Naive B cell (primary cell): ENCODE results near the gene ANGEL2. TPM values are rescaled to one million over a fixed set of nuclear protein-coding genes. Genes with fewer than 3 reads are reported as not detected.
A peak's percentile ranks its signal among the peaks of the same experiment; 100 is the strongest.
"Not testable (repeated sequence)": the region's sequence is repeated elsewhere in the genome, so short reads cannot be mapped to it uniquely, and the experiment has no call there.

Experiments
- ATAC-seq, 2 donors: fragments of 150-1000 bp; cut with Tn5 transposase; 2 replicates each; pipeline ENCODE4 v1.10.0; 2021; ENCODE audit warnings: low read depth in 2 of 2, mild to moderate bottlenecking in 2 of 2, moderate library complexity in 2 of 2
- DNase-seq: peaks from one replicate; pipeline ENCODE4 v3.0.0; 2022
- H3K27ac Mint-ChIP-seq, 6 donors: one replicate each; pipeline ENCODE4 v1.8.0; 2020 to 2022; ENCODE audit warnings: mild to moderate bottlenecking in 6 of 6, mixed read lengths in 6 of 6, moderate library complexity in 5 of 6, inconsistent platforms in 2 of 6
- H3K27me3 Mint-ChIP-seq, 3 donors: one replicate each; pipeline ENCODE4 v1.8.0; 2021 to 2022; ENCODE audit warnings: mixed read lengths in 3 of 3, mild to moderate bottlenecking in 1 of 3
- H3K36me3 Mint-ChIP-seq, 2 donors: one replicate each; pipeline ENCODE4 v1.8.0; 2020 to 2022; ENCODE audit warnings: mixed read lengths in 2 of 2, inconsistent platforms in 1 of 2, mild to moderate bottlenecking in 1 of 2
- H3K4me1 Mint-ChIP-seq, 3 donors: one replicate each; pipeline ENCODE4 v1.8.0; 2020 to 2022; ENCODE audit warnings: mixed read lengths in 3 of 3, inconsistent platforms in 1 of 3, mild to moderate bottlenecking in 1 of 3, moderate library complexity in 1 of 3
- H3K4me3 Mint-ChIP-seq, 8 donors: one replicate each; pipeline ENCODE4 v1.8.0; 2020 to 2022; ENCODE audit warnings: mild to moderate bottlenecking in 8 of 8, mixed read lengths in 8 of 8, moderate library complexity in 8 of 8, inconsistent platforms in 2 of 8
- H3K9me3 Mint-ChIP-seq, 7 donors: one replicate each; pipeline ENCODE4 v1.8.0; 2020 to 2022; ENCODE audit warnings: mixed read lengths in 7 of 7, mild to moderate bottlenecking in 5 of 7, inconsistent platforms in 2 of 7, moderate library complexity in 1 of 7
- polyA plus RNA-seq, 6 donors: library from polyadenylated mRNA; unstranded; fragments of 300-500 nt; fragmentation: Illumina TruSeq; gene quantifications; one replicate each; pipeline ENCODE4 v1.2.3, GENCODE V29; 2021; ENCODE audit warnings: low read depth in 6 of 6

The ANGEL2 gene
- polyA plus RNA-seq, 6 donors from 2014 or later = 24.5 to 43.0 (median 31.9) TPM

- ATAC-seq (no peak), DNase-seq (no peak)
- H3K27ac Mint-ChIP-seq = no peak overlapping the region
- H3K4me3 Mint-ChIP-seq = no peak overlapping the region
- H3K4me1 Mint-ChIP-seq = no peaks in the 10 kb centered on the region
- no peaks in the 10 kb centered on the region for H3K9me3 Mint-ChIP-seq
- H3K27me3 Mint-ChIP-seq = peaks cover 0 to 10% (median 0%) of the 10 kb centered on the region in 3 donors
- H3K36me3 Mint-ChIP-seq = no peaks in the 10 kb centered on the region
These were observed 37.7 kb downstream of the ANGEL2 start for GRCh38 chr1:212977781-212978645.

DNA sequence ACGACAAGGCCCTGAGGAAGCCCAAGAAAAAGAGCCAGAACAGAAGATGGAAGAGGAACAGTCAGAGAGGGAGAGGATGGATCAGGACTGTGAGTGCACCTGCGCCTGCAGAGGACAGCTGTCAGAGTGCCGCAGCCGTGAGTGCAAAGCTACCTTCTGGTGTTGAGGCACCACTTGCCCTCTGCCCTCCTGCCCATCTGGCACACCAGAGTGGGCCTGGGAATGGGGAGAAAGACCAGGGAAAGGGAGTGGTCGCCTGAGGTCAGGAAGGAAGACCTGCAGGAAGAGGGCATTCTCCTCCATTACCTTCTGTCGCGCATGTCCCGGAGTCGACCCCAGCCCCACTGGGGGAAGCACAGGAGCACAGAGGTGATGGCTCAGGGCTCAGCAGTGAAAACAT, 39.1 kb downstream of the ANGEL2 start:
- no peak for ATAC-seq
- Mint-ChIP-seq H3K4me3 (peak overlapping the region in 1 of 8 donors; percentile 78), H3K27ac (no peak overlapping the region), H3K36me3 (no peaks in the 10 kb centered on the region), H3K4me1 (no peaks in the 10 kb centered on the region), H3K27me3 (peaks cover 0 to 10% (median 0%) of the 10 kb centered on the region in 3 donors), H3K9me3 (no peaks in the 10 kb centered on the region)
- no peak for DNase-seq

DNA sequence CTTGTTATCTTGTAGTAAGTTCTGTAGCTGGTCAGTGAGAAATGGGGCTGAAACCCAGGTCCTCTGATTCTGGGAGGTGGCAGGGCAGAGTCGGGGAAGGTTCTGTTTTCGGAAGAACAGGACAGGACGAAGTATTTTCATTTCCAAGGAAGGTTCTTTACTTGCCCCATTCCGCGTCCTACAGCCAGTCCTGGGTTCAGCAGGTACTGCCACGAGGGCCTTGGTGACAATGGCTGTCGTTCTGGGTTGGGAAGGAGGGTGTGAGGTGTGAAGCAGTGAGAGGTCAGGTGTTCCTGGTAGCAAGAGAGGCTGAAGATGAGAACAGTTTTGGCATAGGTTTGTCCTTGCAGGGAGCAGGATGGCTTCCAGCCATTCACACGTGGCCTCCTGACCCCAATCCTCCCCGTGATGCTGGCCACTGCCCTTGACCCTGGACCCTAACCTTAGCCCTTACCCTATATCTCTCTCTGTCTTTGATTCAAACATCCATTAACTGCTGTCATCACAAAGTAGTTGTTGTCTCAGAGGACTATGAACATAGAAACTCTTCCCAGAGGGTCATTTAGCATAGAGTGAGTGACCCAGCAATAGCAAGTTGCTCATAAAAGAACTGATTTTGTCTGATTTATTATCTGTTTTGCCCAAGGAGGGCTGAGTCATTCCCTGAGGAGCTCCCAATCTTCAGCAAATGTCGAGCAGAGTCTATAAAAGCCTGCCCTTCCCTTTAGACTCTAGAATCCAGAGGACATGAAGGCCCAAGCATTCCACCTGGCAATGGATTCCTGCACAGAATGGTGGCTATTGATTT, 40.4 kb downstream of the ANGEL2 start:
- no peak overlapping the region for H3K4me3 Mint-ChIP-seq
- no peak overlapping the region for H3K27ac Mint-ChIP-seq
- H3K9me3 Mint-ChIP-seq = no peaks in the 10 kb centered on the region
- ATAC-seq (no peak), DNase-seq (no peak)
- no peaks in the 10 kb centered on the region for H3K4me1 Mint-ChIP-seq
- H3K27me3 Mint-ChIP-seq = peaks cover 0 to 10% (median 0%) of the 10 kb centered on the region in 3 donors
- no peaks in the 10 kb centered on the region for H3K36me3 Mint-ChIP-seq

DNA sequence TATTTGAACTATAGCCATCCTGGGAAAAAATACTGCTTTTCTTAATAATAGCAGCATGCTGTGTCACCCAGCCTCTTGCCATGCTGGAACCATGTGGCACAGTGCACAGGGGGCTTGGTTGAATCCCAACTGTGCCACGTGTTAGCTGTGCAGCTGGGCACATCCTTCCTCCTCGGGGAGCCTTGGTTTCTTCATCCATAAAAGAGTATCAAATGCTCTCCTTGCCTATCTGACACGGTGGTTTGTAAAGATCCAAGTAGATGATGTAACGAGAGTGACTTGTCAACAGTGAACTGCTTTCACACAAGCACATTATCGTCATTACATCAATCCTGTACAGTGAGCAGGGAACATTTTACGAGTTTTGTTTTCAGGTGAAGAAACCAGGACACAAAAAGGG, 41.0 kb downstream of the ANGEL2 start:
- Mint-ChIP-seq H3K27ac (no peak overlapping the region), H3K4me3 (no peak overlapping the region), H3K36me3 (no peaks in the 10 kb centered on the region), H3K9me3 (no peaks in the 10 kb centered on the region), H3K27me3 (peaks cover 0 to 10% (median 0%) of the 10 kb centered on the region in 3 donors), H3K4me1 (no peaks in the 10 kb centered on the region)
- DNase-seq = no peak
- no peak for ATAC-seq

- no peak overlapping the region for H3K4me3 Mint-ChIP-seq
- ATAC-seq (no peak), DNase-seq (no peak)
- no peaks in the 10 kb centered on the region for H3K9me3 Mint-ChIP-seq
- no peaks in the 10 kb centered on the region for H3K36me3 Mint-ChIP-seq
- no peaks in the 10 kb centered on the region for H3K4me1 Mint-ChIP-seq
- no peak overlapping the region for H3K27ac Mint-ChIP-seq
- peaks cover 0 to 10% (median 0%) of the 10 kb centered on the region in 3 donors for H3K27me3 Mint-ChIP-seq
These were observed 41.8 kb downstream of the ANGEL2 start for GRCh38 chr1:212973899-212974298.

GRCh38 chr1:212973426-212973825, 42.2 kb downstream of the ANGEL2 start:
- ATAC-seq = no peak
- no peaks in the 10 kb centered on the region for H3K9me3 Mint-ChIP-seq
- H3K4me1 Mint-ChIP-seq = no peaks in the 10 kb centered on the region
- H3K36me3 Mint-ChIP-seq = no peaks in the 10 kb centered on the region
- no peak overlapping the region for H3K27ac Mint-ChIP-seq
- H3K27me3 Mint-ChIP-seq = peaks cover 0 to 10% (median 0%) of the 10 kb centered on the region in 3 donors
- H3K4me3 Mint-ChIP-seq = no peak overlapping the region
- DNase-seq = no peak

DNA sequence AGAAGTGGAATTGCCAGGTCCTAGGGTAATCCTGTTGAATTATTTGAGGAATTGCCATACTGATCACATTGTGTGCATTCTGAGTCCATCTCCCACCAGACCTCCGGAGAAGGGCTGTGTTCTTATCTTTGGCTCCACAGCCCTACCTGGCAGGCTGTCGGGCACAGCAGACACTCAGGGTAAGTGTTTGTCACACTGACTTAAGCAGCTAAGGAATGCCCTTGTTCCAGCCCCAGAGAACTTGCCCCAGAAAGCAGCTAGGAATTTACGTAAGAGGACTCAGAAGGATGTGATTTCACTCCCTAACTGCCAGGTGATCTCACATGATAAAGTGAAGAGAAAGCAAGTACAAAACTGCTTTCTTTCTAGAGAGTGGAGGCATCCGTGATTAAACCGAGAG, 44.4 kb downstream of the ANGEL2 start:
- Mint-ChIP-seq H3K27ac (no peak overlapping the region), H3K27me3 (peaks cover 5 to 14% (median 5%) of the 10 kb centered on the region in 3 donors)
- no peak for DNase-seq

GRCh38 chr1:212970085-212970484, 45.6 kb downstream of the ANGEL2 start:
- Mint-ChIP-seq H3K27me3 (peaks cover 5 to 13% (median 13%) of the 10 kb centered on the region in 3 donors), H3K36me3 (no peaks in the 10 kb centered on the region), H3K4me1 (no peaks in the 10 kb centered on the region), H3K27ac (peak overlapping the region in 1 of 6 donors; percentile 40), H3K4me3 (no peak overlapping the region), H3K9me3 (no peaks in the 10 kb centered on the region)
- ATAC-seq (no peak), DNase-seq (no peak)

More for the DNA sequence above, 44.4 kb downstream of the ANGEL2 start:
- Mint-ChIP-seq H3K9me3 (no peaks in the 10 kb centered on the region), H3K4me1 (no peaks in the 10 kb centered on the region), H3K36me3 (no peaks in the 10 kb centered on the region), H3K4me3 (no peak overlapping the region)
- ATAC-seq = no peak

DNA sequence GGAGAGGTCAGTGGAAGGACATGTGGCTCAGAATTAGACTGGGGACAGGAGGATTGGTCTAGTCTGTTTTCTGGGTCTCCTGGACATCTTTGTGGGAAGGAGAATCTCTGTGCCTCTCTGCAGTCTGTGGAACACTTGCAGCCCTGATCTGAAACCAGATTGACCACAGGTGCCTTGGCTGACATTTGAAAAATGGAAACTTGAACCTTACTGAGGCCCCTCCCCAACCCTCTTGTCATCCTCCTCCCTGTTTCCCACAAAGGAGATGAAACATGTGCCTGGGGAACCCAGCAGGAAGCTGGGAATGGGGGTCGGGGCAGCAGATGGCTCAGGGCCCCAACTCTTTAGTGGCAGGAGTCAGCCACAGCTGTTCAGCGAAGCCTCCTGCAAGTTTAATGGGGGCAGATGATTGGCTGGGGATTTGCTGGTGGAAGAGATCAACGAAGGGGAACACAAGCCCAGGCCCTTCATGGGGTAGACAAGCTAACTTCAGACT, 47.3 kb downstream of the ANGEL2 start:
- no peak for ATAC-seq
- no peaks in the 10 kb centered on the region for H3K36me3 Mint-ChIP-seq
- no peaks in the 10 kb centered on the region for H3K9me3 Mint-ChIP-seq
- no peak overlapping the region for H3K4me3 Mint-ChIP-seq
- no peak for DNase-seq
- H3K4me1 Mint-ChIP-seq = no peaks in the 10 kb centered on the region
- H3K27me3 Mint-ChIP-seq = peaks cover 5 to 13% (median 13%) of the 10 kb centered on the region in 3 donors
- H3K27ac Mint-ChIP-seq = no peak overlapping the region

DNA sequence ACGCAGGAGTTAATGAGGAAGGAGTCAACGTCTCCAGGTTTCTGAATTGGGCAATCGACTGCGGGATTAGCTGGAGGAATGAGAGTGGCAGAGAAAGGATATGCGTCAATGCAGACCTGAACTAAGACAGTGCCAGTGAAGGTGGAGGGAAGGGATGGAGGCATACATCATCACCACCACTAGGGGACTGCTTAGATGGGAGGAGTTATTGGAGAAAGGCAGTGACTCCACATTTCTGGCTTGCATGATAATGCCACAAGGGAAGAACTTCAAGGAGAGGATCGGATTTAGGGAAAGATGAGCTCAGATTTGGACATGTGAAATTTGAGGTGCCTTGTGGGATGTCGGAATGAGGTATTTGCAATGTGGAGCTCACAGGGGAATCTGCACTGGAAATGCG, 47.9 kb downstream of the ANGEL2 start:
- ATAC-seq (no peak), DNase-seq (no peak)
- H3K9me3 Mint-ChIP-seq = no peaks in the 10 kb centered on the region
- H3K27me3 Mint-ChIP-seq = peaks cover 5 to 13% (median 13%) of the 10 kb centered on the region in 3 donors
- no peak overlapping the region for H3K27ac Mint-ChIP-seq
- H3K4me1 Mint-ChIP-seq = no peaks in the 10 kb centered on the region
- H3K36me3 Mint-ChIP-seq = no peaks in the 10 kb centered on the region
- no peak overlapping the region for H3K4me3 Mint-ChIP-seq

DNA sequence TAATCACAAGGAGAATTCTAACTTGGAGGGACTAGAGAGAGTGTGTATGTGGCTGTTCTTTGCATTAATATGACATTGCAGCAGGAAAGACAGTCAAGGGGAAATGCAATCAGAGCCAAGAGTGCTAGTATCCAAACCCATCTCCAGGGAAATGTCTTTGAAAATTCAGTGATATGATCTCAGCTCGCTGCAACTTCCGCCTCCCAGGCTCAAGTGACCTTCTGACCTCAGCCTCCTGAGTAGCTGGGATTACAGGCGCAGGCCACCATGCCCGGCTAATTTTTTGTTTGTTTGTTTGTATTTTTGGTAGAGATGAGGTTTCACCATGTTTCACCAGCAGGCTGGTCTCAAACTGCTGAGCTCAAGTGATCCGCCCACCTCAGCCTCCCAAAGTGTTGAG, 49.1 kb downstream of the ANGEL2 start:
- Mint-ChIP-seq H3K27me3 (peaks cover 5 to 13% (median 13%) of the 10 kb centered on the region in 3 donors), H3K27ac (no peak overlapping the region), H3K9me3 (no peaks in the 10 kb centered on the region), H3K4me1 (no peaks in the 10 kb centered on the region), H3K4me3 (no peak overlapping the region), H3K36me3 (no peaks in the 10 kb centered on the region)
- no peak for DNase-seq
- ATAC-seq = no peak

DNA sequence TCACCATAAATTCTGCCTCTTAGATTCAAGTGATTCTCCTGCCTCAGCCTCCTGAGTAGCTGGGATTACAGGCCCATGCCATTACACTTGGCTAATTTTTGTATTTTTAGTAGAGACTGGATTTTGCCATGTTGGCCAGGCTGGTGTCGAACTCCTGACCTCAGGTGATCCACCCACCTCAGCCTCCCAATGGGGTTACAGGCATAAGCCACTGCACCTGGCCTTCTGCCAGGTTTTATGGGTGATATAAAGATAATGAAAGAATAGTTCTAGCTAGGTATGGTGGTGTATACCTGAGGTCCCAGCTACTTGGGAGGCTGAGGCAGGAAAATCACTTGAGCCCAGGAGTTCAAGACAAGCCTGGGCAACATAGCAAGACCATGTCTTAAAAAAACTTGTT, 50.7 kb downstream of the ANGEL2 start:
- ATAC-seq = not testable (repeated sequence)

DNA sequence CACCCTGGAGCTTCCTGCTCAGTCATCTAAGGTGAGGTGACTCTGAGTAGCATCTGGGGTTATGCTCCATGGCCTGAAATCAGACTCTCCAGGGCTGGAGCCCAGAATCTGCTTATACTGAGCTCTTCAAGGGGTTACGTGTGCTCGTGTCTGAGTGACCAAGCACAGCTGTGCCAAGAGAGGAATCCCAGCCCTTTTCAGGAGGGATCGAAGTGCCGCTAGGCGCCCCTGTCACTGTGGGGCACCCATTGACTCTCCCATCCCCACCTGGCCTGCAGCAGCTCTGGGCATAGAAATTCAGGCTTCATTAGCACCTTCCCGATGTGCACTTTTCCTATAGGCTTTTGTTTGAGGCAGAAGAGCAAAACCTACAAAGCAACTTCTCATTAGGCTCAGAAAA, 51.6 kb downstream of the ANGEL2 start:
- Mint-ChIP-seq H3K4me3 (no peak overlapping the region), H3K4me1 (no peaks in the 10 kb centered on the region), H3K36me3 (no peaks in the 10 kb centered on the region), H3K9me3 (no peaks in the 10 kb centered on the region), H3K27me3 (peaks cover 14 to 17% (median 16%) of the 10 kb centered on the region in 3 donors), H3K27ac (no peak overlapping the region)
- DNase-seq (no peak), ATAC-seq (no peak)

More for the DNA sequence above, 50.7 kb downstream of the ANGEL2 start:
- DNase-seq, H3K4me3 Mint-ChIP-seq, H3K9me3 Mint-ChIP-seq, H3K4me1 Mint-ChIP-seq, H3K36me3 Mint-ChIP-seq, H3K27ac Mint-ChIP-seq: not testable (repeated sequence)
- H3K27me3 Mint-ChIP-seq = peaks cover 9 to 15% (median 13%) of the 10 kb centered on the region in 3 donors
